ENCODE results near the gene GDF11. TPM values are rescaled to one million over a fixed set of nuclear protein-coding genes. Genes with fewer than 3 reads are reported as not detected.

The GDF11 gene
- total and polyA plus RNA-seq, 2 of the 8 experiments (the other 6 are each of a cell fraction or from before 2014, with no cell fraction given): 12.1 to 15.1 TPM

GRCh38 chr12:55704824-55705718 lies 37.9 kb upstream of the GDF11 start (continued):
- TF ChIP-seq CHD7 (IDR thresholded peaks at IDR 0.05; ENCODE audit: insufficient replicate concordance, low read length): no peak
- no peak for TF ChIP-seq SP1 (IDR thresholded peaks at IDR 0.05; ENCODE audit: low read depth, low read length)
- no peak for TF ChIP-seq GABPA (IDR thresholded peaks at IDR 0.05; ENCODE audit: borderline replicate concordance, insufficient read depth, low read length)
- TF ChIP-seq TAF1 (IDR thresholded peaks at IDR 0.05; ENCODE audit: low read depth, low read length): no peak
- no peak for TF ChIP-seq CBX5 (IDR thresholded peaks at IDR 0.05; ENCODE audit: low read depth, low read length)
- no peak for TF ChIP-seq TBP (IDR thresholded peaks at IDR 0.05; ENCODE audit: low read depth, low read length)

Data from H1 (cell line).